GM12872 (cell line): Measurements from ENCODE around the gene NAALADL2.

ENCODE experiments used
- TF ChIP-seq, protein P1 (sequence below): IDR thresholded peaks from 3 replicates; pipeline ENCODE4 v1.5.1; 2011; ENCODE audit warnings: low read depth, mild to moderate bottlenecking, low read length, moderate library complexity; ENCODE audit not compliant: insufficient read depth

NAALADL2 gene

DNA sequence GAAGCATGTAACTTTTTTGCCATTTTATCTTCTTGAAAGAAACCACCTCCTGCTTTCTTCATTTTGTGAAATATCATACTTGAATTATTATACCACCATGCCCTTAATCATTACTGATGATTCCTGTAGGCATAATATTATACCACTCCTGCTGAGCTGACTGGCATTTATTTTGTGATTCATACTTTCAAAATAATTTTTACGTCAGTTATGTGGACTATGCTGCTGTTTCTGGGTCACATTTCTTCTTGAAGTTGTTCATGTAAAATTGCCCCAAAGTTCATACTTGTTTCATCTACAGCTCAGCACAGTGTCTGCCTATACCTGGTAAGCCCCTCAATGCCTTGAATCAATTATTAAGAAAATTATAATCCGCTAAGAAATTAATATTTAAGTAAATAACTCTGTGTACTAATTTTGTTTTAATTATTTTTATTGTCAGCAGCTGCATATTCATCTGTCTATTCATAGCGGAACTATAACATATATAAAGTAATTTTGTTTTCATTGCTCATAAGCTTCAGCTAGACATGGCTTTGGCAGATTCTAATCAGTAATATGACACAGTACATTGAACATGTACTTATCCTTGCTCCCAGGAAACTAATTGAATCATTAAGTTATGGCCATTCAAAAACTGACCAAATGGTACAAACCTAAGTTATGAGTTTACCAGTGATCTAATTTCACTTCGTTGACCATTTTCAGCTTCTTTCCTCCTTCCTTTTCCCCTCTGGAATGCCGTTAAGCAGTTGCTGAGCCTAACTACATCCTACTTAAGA lies 160.0 kb downstream of the NAALADL2 start:
- TF ChIP-seq, protein P1, sequence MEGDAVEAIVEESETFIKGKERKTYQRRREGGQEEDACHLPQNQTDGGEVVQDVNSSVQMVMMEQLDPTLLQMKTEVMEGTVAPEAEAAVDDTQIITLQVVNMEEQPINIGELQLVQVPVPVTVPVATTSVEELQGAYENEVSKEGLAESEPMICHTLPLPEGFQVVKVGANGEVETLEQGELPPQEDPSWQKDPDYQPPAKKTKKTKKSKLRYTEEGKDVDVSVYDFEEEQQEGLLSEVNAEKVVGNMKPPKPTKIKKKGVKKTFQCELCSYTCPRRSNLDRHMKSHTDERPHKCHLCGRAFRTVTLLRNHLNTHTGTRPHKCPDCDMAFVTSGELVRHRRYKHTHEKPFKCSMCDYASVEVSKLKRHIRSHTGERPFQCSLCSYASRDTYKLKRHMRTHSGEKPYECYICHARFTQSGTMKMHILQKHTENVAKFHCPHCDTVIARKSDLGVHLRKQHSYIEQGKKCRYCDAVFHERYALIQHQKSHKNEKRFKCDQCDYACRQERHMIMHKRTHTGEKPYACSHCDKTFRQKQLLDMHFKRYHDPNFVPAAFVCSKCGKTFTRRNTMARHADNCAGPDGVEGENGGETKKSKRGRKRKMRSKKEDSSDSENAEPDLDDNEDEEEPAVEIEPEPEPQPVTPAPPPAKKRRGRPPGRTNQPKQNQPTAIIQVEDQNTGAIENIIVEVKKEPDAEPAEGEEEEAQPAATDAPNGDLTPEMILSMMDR = no peak

DNA sequence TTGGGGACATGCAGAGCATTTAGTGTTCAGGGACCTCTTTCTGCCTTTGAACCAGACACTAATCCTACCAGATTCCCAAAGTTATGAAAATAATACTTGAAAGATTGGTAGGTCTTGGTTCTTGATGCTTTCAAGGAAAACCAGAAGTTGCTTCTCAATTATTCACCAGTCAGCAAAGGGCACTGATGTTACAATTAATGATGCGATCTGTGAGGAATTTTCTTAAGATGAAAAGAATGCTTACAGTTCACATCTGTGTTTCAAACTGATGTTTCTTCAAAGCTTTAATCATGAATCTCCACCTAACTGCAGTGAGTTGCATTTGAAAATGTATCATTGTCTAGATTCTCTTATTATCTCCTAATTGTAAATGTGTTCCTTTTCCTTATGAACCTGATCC lies 161.0 kb downstream of the NAALADL2 start:
- TF ChIP-seq, protein P1 = no peak

DNA sequence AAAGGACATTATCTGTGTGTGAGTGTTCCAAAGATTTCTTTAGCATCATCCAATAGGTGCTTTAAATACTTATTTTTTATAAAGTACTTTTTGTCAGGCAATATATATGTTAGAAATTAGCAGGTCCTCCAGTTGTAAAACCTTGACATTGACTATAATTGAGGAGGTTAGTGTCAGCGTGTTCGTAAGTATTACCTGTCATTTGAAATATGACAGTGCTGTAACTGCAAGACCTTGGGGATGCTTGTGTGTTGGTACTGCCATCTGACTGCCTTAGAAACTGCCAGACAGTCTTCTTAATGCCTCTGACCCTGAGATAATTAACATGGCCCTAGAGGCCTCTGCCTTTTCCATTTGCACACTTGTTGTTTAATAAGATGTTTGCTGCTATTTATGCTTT lies 170.7 kb downstream of the NAALADL2 start:
- TF ChIP-seq, protein P1 = no peak

DNA sequence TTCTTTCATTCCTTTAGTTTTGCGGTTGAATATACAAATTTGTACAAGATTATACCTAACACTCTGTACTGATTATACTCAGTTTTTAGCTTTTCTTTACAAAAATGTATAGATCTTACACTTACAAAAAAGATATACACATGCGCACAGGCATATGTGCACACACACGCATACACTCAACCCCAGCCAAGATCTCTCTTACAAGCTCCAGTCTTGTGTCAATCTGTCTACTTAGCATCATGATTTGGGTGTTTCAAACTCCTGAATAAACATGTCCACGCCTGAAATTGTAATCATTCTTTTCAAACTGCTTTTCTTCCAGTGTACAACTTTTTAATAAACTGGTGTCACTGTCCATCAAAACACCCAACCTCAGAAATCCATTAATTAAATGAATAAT lies 180.7 kb downstream of the NAALADL2 start:
- TF ChIP-seq, protein P1 = no peak

DNA sequence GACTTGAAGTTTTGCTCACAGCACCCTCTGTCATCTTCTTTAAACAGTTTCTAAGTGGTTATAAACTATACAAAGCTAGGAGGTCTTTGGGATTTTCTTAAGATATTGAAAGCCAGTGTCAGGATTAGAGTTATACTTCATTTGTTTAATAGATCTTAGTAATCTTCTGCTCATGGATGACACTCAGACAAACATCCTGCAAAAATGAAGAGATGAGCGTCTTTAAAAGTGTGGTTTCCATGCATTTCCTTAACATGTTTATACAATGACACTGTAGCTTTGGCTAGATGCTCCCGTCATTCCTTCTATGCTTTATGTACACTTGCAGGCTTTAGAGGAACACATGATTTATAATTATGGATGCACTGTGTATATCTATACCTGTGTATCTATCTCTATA lies 182.2 kb downstream of the NAALADL2 start:
- TF ChIP-seq, protein P1 = no peak

DNA sequence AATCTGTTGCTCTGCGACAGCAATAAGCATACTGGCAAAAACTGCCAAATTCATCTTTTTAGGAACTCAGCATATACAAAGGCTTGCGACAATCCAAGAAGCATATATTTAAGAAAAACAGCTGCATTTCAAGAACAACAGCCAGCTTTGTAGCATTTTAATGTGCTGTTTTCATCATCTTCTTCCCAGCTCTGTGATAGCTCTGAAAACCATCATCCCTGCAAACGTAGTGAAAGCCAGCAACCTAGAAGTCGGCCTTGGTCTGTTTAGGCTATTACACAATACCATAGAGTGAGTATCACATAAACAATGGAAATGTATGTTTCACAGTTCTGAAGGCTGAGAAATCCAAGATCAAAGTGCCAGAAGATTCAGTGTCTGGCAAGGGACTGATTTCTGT lies 187.5 kb downstream of the NAALADL2 start:
- TF ChIP-seq, protein P1 = no peak

DNA sequence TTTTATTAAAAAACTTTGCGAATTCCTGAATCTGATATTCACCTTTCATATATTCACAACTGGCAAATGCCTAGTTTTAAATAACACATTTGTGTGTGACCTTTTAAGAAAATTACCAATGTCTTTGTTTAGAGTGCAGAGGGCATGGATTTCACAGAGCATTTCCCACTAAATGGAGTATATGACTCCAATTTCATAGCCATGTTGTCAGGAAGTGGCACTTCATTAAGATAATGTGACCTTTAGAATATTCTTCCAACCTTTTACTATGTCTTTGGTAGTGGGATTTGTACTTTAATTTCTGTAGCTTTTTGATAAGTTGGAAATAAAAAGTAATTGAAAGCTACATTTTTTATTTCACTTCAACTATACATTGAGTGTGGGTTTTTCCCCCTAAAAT lies 188.7 kb downstream of the NAALADL2 start:
- TF ChIP-seq, protein P1 = no peak

DNA sequence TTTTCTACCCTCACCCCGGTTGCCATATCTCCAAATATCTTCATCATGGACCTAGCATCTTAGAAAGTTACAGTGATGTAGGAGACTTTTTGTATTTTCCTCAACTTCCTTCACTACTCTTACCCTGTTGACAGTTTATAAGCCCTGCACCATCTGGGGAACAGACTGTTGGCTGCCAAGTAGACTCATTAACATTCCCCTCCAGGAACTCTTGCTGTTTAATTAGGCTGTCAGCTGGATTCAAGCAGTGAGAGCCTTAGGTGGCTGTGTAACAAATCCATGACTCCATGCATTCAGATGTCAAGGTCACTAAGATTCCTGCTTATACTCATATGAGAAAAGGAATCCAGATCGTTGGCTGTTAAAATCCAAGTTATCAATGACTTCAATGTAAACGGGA lies 198.3 kb downstream of the NAALADL2 start:
- TF ChIP-seq, protein P1 = no peak
